KMS-11 (cell line): Measurements from ENCODE around the gene ZIC4.

Source experiments
- H2AFZ ChIP-seq: fragments of 200-600 bp; sonication (generic); 2 replicates; pipeline ENCODE4 v1.6.1; 2016; ENCODE audit warnings: antibody characterized with exemption, mixed run types, low read depth
- H3K27ac ChIP-seq: fragments of 200-600 bp; sonication (generic); 2 replicates; pipeline ENCODE4 v1.6.1; 2016; ENCODE audit warnings: mild to moderate bottlenecking, mixed run types
- H3K27me3 ChIP-seq: fragments of 200-600 bp; sonication (generic); 2 replicates; pipeline ENCODE4 v1.6.1; 2017; ENCODE audit warnings: mild to moderate bottlenecking, low read depth, mixed run types, moderate library complexity; ENCODE audit not compliant: insufficient read depth
- H3K36me3 ChIP-seq: fragments of 200-600 bp; sonication (generic); 2 replicates; pipeline ENCODE4 v1.6.1; 2017; ENCODE audit warnings: mild to moderate bottlenecking, mixed run types; ENCODE audit not compliant: insufficient read depth
- H3K4me1 ChIP-seq: fragments of 200-600 bp; sonication (generic); 2 replicates; pipeline ENCODE4 v1.6.1; 2016; ENCODE audit warnings: mild to moderate bottlenecking, low read depth, mixed run types; ENCODE audit not compliant: poor library complexity, severe bottlenecking
- H3K4me2 ChIP-seq: fragments of 200-600 bp; sonication (generic); 2 replicates; pipeline ENCODE4 v1.7.0; 2016; ENCODE audit warnings: mild to moderate bottlenecking, mixed run types
- H3K4me3 ChIP-seq: fragments of 200-600 bp; sonication (generic); IDR thresholded peaks from 2 replicates; pipeline ENCODE4 v1.6.1; 2017; ENCODE audit warnings: low read depth, low read length, mixed read lengths; ENCODE audit not compliant: insufficient read depth
- H3K79me2 ChIP-seq: fragments of 200-600 bp; sonication (generic); 2 replicates; pipeline ENCODE4 v1.6.1; 2016; ENCODE audit warnings: low read depth, mixed run types; ENCODE audit not compliant: insufficient read depth
- H3K9ac ChIP-seq: fragments of 200-600 bp; sonication (generic); 2 replicates; pipeline ENCODE4 v1.6.1; 2016; ENCODE audit warnings: mild to moderate bottlenecking, mixed run types
- H4K20me1 ChIP-seq: fragments of 200-600 bp; sonication (generic); 2 replicates; pipeline ENCODE4 v1.6.1; 2016; ENCODE audit warnings: mild to moderate bottlenecking, mixed run types; ENCODE audit not compliant: insufficient read depth
- CTCF ChIP-seq: fragments of 200-600 bp; sonication (generic); conservative IDR thresholded peaks from 2 replicates; pipeline ENCODE4 v1.6.1; 2017; ENCODE audit warnings: low read depth, mild to moderate bottlenecking, antibody characterized with exemption, low read length, moderate library complexity, mixed read lengths

Gene ZIC4

GRCh38 chr3:147397155-147397874, 9.0 kb downstream of the ZIC4 start:
- Histone ChIP-seq H3K4me3 (no peak overlapping the region), H4K20me1 (no peaks in the 10 kb centered on the region), H3K4me2 (no peak overlapping the region), H3K27ac (no peak overlapping the region), H3K4me1 (no peaks in the 10 kb centered on the region), H2AFZ (no peak overlapping the region), H3K79me2 (no peaks in the 10 kb centered on the region), H3K9ac (no peak overlapping the region), H3K27me3 (no peaks in the 10 kb centered on the region), H3K36me3 (no peaks in the 10 kb centered on the region)
- no peak for TF ChIP-seq CTCF

DNA sequence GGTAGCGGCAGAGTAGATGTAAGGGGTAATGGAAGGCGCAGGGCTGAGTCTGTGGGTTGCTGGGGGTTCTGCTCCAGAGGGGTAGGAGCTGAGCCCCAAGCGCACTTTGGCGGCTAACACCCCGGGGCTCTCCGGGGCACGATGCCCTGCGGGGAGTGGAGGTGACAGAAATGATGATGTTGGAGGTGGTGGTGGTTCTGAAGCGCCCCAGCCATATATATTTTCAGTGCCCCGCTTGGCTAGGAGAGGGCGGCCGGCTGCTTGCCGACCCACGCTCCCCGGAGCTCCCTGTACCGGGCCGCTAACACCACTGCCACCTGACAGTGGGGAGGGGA, 9.7 kb downstream of the ZIC4 start:
- H3K4me3 ChIP-seq, result no peak overlapping the region
- H2AFZ ChIP-seq, result no peak overlapping the region
- H3K79me2 ChIP-seq, result no peaks in the 10 kb centered on the region
- H3K27ac ChIP-seq, result no peak overlapping the region
- H4K20me1 ChIP-seq, result no peaks in the 10 kb centered on the region
- no peak for TF ChIP-seq CTCF
- no peak overlapping the region for H3K9ac ChIP-seq
- no peaks in the 10 kb centered on the region for H3K4me1 ChIP-seq
- H3K27me3 ChIP-seq, result no peaks in the 10 kb centered on the region
- H3K4me2 ChIP-seq, result no peak overlapping the region
- no peaks in the 10 kb centered on the region for H3K36me3 ChIP-seq

DNA sequence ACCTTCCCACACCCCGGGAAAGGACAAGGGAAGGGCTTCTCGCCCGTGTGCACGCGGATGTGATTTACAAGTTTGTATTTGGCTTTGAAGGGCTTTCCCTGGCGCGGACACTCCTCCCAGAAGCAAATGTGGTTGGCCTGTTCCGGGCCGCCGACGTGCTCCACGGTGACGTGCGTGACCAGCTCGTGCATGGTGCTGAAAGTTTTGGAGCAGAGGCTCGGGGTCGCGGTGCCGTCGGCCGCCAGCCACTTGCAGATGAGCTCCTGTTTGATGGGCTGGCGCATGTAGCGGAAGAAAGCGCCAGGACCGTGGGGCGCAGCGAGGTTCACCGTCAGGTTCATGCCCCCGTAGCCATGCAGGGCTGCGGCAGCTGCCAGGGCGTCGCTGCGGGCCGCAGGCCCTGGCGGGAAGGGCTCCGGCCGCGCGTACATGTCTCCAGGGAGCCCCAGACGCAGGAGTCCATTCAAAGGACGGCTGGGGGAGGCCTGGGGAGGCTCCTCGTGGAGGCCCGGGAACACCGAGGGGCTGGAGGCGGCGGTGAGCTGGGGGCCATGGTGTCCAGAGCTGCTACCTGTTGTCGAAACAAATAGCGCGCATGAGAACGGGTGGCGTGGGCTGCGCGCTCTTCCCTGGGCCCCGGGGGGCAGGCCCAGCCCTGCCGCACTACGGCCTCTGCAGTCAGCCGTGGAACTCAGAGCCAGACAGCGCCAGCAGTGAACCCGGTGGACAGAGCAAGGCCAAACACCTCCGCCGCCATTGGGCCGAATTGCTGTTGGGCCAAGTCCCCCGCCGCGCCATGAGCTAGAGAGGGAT, 10.2 kb downstream of the ZIC4 start:
- Histone ChIP-seq H3K4me2 (no peak overlapping the region), H2AFZ (no peak overlapping the region), H3K4me3 (no peak overlapping the region), H3K4me1 (no peaks in the 10 kb centered on the region), H3K79me2 (no peaks in the 10 kb centered on the region), H3K27me3 (no peaks in the 10 kb centered on the region), H3K36me3 (no peaks in the 10 kb centered on the region), H3K27ac (no peak overlapping the region), H3K9ac (no peak overlapping the region), H4K20me1 (no peaks in the 10 kb centered on the region)
- TF ChIP-seq CTCF, result no peak

GRCh38 chr3:147394884-147395225, 11.5 kb downstream of the ZIC4 start:
- Histone ChIP-seq H3K79me2 (no peaks in the 10 kb centered on the region), H2AFZ (no peak overlapping the region), H3K27ac (no peak overlapping the region), H4K20me1 (no peaks in the 10 kb centered on the region), H3K36me3 (no peaks in the 10 kb centered on the region), H3K4me3 (no peak overlapping the region), H3K9ac (no peak overlapping the region), H3K4me2 (no peak overlapping the region), H3K4me1 (no peaks in the 10 kb centered on the region), H3K27me3 (no peaks in the 10 kb centered on the region)
- no peak for TF ChIP-seq CTCF
